Endothelial cell of umbilical vein (primary cell): ENCODE measurements around the gene ARRB1. TPM values are rescaled to one million over a fixed set of nuclear protein-coding genes. Genes with fewer than 3 reads are reported as not detected.
"Not testable (repeated sequence)": the region's sequence is repeated elsewhere in the genome, so short reads cannot be mapped to it uniquely, and the experiment has no call there.

Experiments used
- BruUV-seq: library from RNA; stranded (reverse); fragments of 400-500 nt; replicated peaks from 2 replicates; lab custom pipeline; 2021; lab: Mats Ljungman, UMichigan
- CTCF ChIA-PET: fragments of 300-600, 350-600 bp; sonication (Branson Sonifier 250); formaldehyde crosslinking; loops from one replicate; lab custom pipeline; 2021; ENCODE audit warnings: antibody characterized with exemption, inconsistent platforms; lab: Charles Lee
- POLR2A ChIA-PET: fragments of 300-600, 350-600 bp; sonication (Branson Sonifier 250); formaldehyde crosslinking; loops from one replicate; lab custom pipeline; 2021; ENCODE audit warnings: antibody characterized with exemption, inconsistent platforms; lab: Charles Lee
- DNase-seq: peaks from one replicate; pipeline ENCODE4 v3.0.0-alpha.2; 2011; ENCODE audit warnings: low read depth, low spot score
- FAIRE-seq: peaks from 2 replicates; lab custom pipeline; 2011; peaks lifted over from hg19 to GRCh38; lab: Jason Lieb, UNC
- H2AFZ ChIP-seq: 2 replicates; pipeline ENCODE4 v1.6.0; 2012; ENCODE audit warnings: low read depth, low read length, control low read depth, inconsistent platforms
- H3K27ac ChIP-seq: 2 replicates; pipeline ENCODE4 v1.5.1; 2011; ENCODE audit warnings: low read depth, mild to moderate bottlenecking, control low read depth, low read length, moderate library complexity; ENCODE audit not compliant: insufficient read depth
- H3K27me3 ChIP-seq, 2 experiments: 2 replicates each; pipeline versions ENCODE4 v1.6.0 to v1.6.1; 2011; ENCODE audit warnings: low read length in 2 of 2, mixed read lengths in 1 of 2; ENCODE audit not compliant: control insufficient read depth in 2 of 2, insufficient read depth in 2 of 2
- H3K36me3 ChIP-seq, 2 experiments: 2 replicates in 1 of 2; 3 replicates in 1 of 2; pipeline ENCODE4 v1.5.1; 2011; ENCODE audit warnings: low read length in 2 of 2, mild to moderate bottlenecking in 1 of 2, moderate library complexity in 1 of 2; ENCODE audit not compliant: control insufficient read depth in 2 of 2, insufficient read depth in 2 of 2; ENCODE audit errors: extremely low read depth in 1 of 2
- H3K4me1 ChIP-seq: 3 replicates; pipeline ENCODE4 v1.5.1; 2011; ENCODE audit warnings: mild to moderate bottlenecking, low read length; ENCODE audit not compliant: control insufficient read depth, insufficient read depth; ENCODE audit errors: extremely low read depth
- H3K4me2 ChIP-seq: 2 replicates; pipeline ENCODE4 v1.6.1; 2011; ENCODE audit warnings: low read length, control low read depth, mixed read lengths; ENCODE audit not compliant: insufficient read depth
- H3K4me3 ChIP-seq, 3 experiments: fragments of 200-600 bp in 1 of 3; sonication (generic), shearing (Covaris generic) in 1 of 3; replicated peaks in 1 of 3; 2 replicates each; pipeline ENCODE4 v1.5.1; 2011 to 2016; ENCODE audit warnings: control low read depth in 3 of 3, low read length in 3 of 3, mild to moderate bottlenecking in 2 of 3, inconsistent platforms in 1 of 3, low read depth in 1 of 3, moderate library complexity in 1 of 3; ENCODE audit not compliant: insufficient read depth in 1 of 3
- H3K79me2 ChIP-seq: 2 replicates; pipeline ENCODE4 v1.6.0; 2012; ENCODE audit warnings: low read length, inconsistent platforms; ENCODE audit not compliant: control insufficient read depth, insufficient read depth
- H3K9ac ChIP-seq: replicated peaks from 2 replicates; pipeline ENCODE3; 2011; ENCODE audit warnings: low read length, control low read depth; ENCODE audit not compliant: insufficient read depth; ENCODE audit errors: extremely low read depth
- H3K9me1 ChIP-seq: replicated peaks from 3 replicates; pipeline ENCODE4 v1.6.0; 2011; ENCODE audit warnings: mild to moderate bottlenecking, low read length; ENCODE audit not compliant: control insufficient read depth, insufficient read depth; ENCODE audit errors: extremely low read depth
- H3K9me3 ChIP-seq: replicated peaks from 2 replicates; pipeline ENCODE4 v1.5.1; 2012; ENCODE audit warnings: low read length, inconsistent platforms; ENCODE audit not compliant: control insufficient read depth, insufficient read depth
- H4K20me1 ChIP-seq: replicated peaks from 2 replicates; pipeline ENCODE3; 2011; ENCODE audit warnings: mild to moderate bottlenecking, low read length; ENCODE audit not compliant: control insufficient read depth, insufficient read depth; ENCODE audit errors: extremely low read depth
- EZH2 ChIP-seq: IDR thresholded peaks from 2 replicates; pipeline ENCODE4 v1.6.1; 2012; ENCODE audit warnings: borderline replicate concordance, low read depth, mild to moderate bottlenecking, moderate library complexity, low read length, inconsistent platforms; ENCODE audit not compliant: severe bottlenecking
- FOS ChIP-seq: IDR thresholded peaks from 2 replicates; pipeline ENCODE4 v1.6.1; 2011; ENCODE audit warnings: mild to moderate bottlenecking, low read length, moderate library complexity, borderline replicate concordance; ENCODE audit not compliant: insufficient read depth
- MYC ChIP-seq: IDR thresholded peaks from one replicate; pipeline ENCODE4 v1.6.1; 2011; ENCODE audit warnings: mild to moderate bottlenecking, low read depth, low read length
- dilution Hi-C: fragments of 300-500 bp; cut with MboI; formaldehyde crosslinking; loops from one replicate; pipeline ENCODE4 v1.15.0; 2019; ENCODE audit warnings: low sequenced_read_pairs; ENCODE audit not compliant: extremely low pct_ligation_motif_present
- intact Hi-C: fragments of 100-400 bp; cut with micrococcal nuclease; formaldehyde crosslinking; loops from one replicate; pipeline ENCODE4 v1.10.0; 2022
- polyA plus RNA-seq, 4 experiments: library from polyadenylated mRNA; depleted of rRNA in 3 of 4; stranded (reverse) in 3 of 4; unstranded in 1 of 4; fragments of >200 nt; gene quantifications; 2 replicates each; pipeline versions ENCODE4 v1.2.1 to v1.2.3, GENCODE V29; 2011 to 2012; ENCODE audit warnings: missing spikeins in 1 of 4
- total RNA-seq: library from RNA; stranded (reverse); gene quantifications from 2 replicates; pipeline ENCODE4 v1.2.3, GENCODE V29; 2021
- TF ChIP-seq, protein P1 (sequence below): IDR thresholded peaks from 2 replicates; pipeline ENCODE4 v1.6.1; 2011; ENCODE audit not compliant: insufficient read depth, insufficient read length

ARRB1 gene
- total and polyA plus RNA-seq, 2 donors (not counting 3 experiments of a cell fraction or from before 2014, with no cell fraction given) = 63.9 to 92.6 TPM

GRCh38 chr11:75305993-75306392 lies 45.5 kb downstream of the ARRB1 start:
- Histone ChIP-seq H3K4me2 (peak overlapping the region; percentile 56), H3K36me3 (peaks cover 0 to 17% of the 10 kb centered on the region in 2 experiments), H3K9ac (no peak overlapping the region), H3K9me3 (no peaks in the 10 kb centered on the region), H3K4me3 (no peak overlapping the region), H3K27me3 (no peaks in the 10 kb centered on the region), H2AFZ (no peak overlapping the region), H4K20me1 (no peaks in the 10 kb centered on the region), H3K27ac (peak overlapping the region; percentile 50), H3K9me1 (no peaks in the 10 kb centered on the region), H3K79me2 (peaks cover 3% of the 10 kb centered on the region), H3K4me1 (peaks cover 24% of the 10 kb centered on the region)
- TF ChIP-seq MYC (no peak), FOS (no peak)
- TF ChIP-seq, protein P1, sequence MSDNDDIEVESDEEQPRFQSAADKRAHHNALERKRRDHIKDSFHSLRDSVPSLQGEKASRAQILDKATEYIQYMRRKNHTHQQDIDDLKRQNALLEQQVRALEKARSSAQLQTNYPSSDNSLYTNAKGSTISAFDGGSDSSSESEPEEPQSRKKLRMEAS = no peak
- POLR2A ChIA-PET = no interaction called here
- DNase-seq (no peak), FAIRE-seq (no peak)
- no TSS peak for BruUV-seq
- intact Hi-C loops (loop anchor here (2.0 kb wide), 1 partner anchor 13 kb away; no protein-coding TSS in a partner anchor), dilution Hi-C loops (no loop called here)
- CTCF ChIA-PET = interaction anchor here (2.8 kb wide), 1 partner anchor 26 kb away, joined by 10 read pairs; no protein-coding TSS in a partner anchor

DNA sequence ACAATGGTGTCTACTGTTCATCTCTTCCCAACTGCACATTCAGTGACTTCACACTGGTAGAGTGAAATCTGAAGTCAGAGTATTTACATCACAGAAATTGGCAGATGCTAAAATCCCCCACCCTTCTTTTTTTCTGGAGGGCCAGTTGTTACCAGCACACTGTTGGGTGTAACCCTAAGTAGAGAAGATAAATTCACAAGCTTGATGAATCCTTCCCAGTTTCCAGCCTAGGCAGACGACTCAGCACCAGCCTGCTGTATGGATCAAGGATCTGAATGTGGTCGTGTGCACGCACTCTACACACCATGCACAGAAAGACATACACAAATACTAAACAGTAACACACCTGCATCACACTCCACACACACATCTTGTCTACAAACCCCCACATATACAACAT lies 46.0 kb downstream of the ARRB1 start:
- Histone ChIP-seq H3K9me3 (no peaks in the 10 kb centered on the region), H3K79me2 (peaks cover 3% of the 10 kb centered on the region), H3K4me1 (peaks cover 24% of the 10 kb centered on the region), H3K27ac (no peak overlapping the region), H3K4me3 (no peak overlapping the region), H3K36me3 (peaks cover 0 to 17% of the 10 kb centered on the region in 2 experiments), H3K27me3 (no peaks in the 10 kb centered on the region), H3K4me2 (no peak overlapping the region), H3K9ac (no peak overlapping the region), H4K20me1 (no peaks in the 10 kb centered on the region), H2AFZ (no peak overlapping the region), H3K9me1 (no peaks in the 10 kb centered on the region)
- POLR2A ChIA-PET = no interaction called here
- FAIRE-seq (peak; percentile 57), DNase-seq (no peak)
- BruUV-seq = no TSS peak
- dilution Hi-C loops (no loop called here), intact Hi-C loops (no loop called here)
- no peak for TF ChIP-seq EZH2
- CTCF ChIA-PET = interaction anchor here (0.6 to 2.8 kb wide), 2 partner anchors 25 to 191 kb away, joined by 3 to 10 read pairs; no protein-coding TSS in a partner anchor

GRCh38 chr11:75304941-75305340 lies 46.5 kb downstream of the ARRB1 start:
- CTCF ChIA-PET = interaction anchor here (0.6 to 2.8 kb wide), 2 partner anchors 25 to 192 kb away, joined by 3 to 10 read pairs; no protein-coding TSS in a partner anchor
- H3K4me2 ChIP-seq, H3K79me2 ChIP-seq, H3K9me1 ChIP-seq, BruUV-seq, intact Hi-C loops, FAIRE-seq, H3K4me3 ChIP-seq, H2AFZ ChIP-seq, H3K9me3 ChIP-seq, POLR2A ChIA-PET, H3K27me3 ChIP-seq, H3K9ac ChIP-seq, H3K27ac ChIP-seq, dilution Hi-C loops, DNase-seq, H4K20me1 ChIP-seq: not testable (repeated sequence)
- Histone ChIP-seq H3K4me1 (peaks cover 24% of the 10 kb centered on the region), H3K36me3 (peaks cover 0 to 12% of the 10 kb centered on the region in 2 experiments)
